ENCODE data around the gene C1QB.
"Not testable (repeated sequence)": the region's sequence is repeated elsewhere in the genome, so short reads cannot be mapped to it uniquely, and the experiment has no call there.

The C1QB gene

GRCh38 chr1:22697980-22698379 lies 44.9 kb downstream of the C1QB start:
- intact Hi-C loops (cut with DNase I; ENCODE audit: low total_unique reads): no loop called here

GRCh38 chr1:22699681-22700520 lies 46.9 kb downstream of the C1QB start:
- no peak for DNase-seq
- TF ChIP-seq CTCF (IDR thresholded peaks at IDR 0.05): no peak
- intact Hi-C loops (cut with DNase I; ENCODE audit: low total_unique reads): loop anchor here (10.0 kb wide), 1 partner anchor 185 kb away; no protein-coding TSS in a partner anchor

More at GRCh38 chr1:22697980-22698379, 44.9 kb downstream of the C1QB start:
- DNase-seq: no peak
- Histone ChIP-seq H3K9me3 (no peaks in the 10 kb centered on the region), H3K27ac (no peak overlapping the region), H3K4me3 (no peak overlapping the region), H3K4me1 (no peaks in the 10 kb centered on the region), H3K27me3 (peaks cover 0 to 9% of the 10 kb centered on the region in 2 donors), H3K36me3 (no peaks in the 10 kb centered on the region)
- TF ChIP-seq CTCF (IDR thresholded peaks at IDR 0.05): no peak

GRCh38 chr1:22702296-22703085 lies 49.5 kb downstream of the C1QB start:
- no peak for TF ChIP-seq CTCF (IDR thresholded peaks at IDR 0.05)
- H3K27me3 ChIP-seq: no peaks in the 10 kb centered on the region
- H3K4me3 ChIP-seq: no peak overlapping the region
- H3K4me1 ChIP-seq: no peaks in the 10 kb centered on the region
- H3K9me3 ChIP-seq: no peaks in the 10 kb centered on the region
- H3K36me3 ChIP-seq: no peaks in the 10 kb centered on the region
- intact Hi-C loops (cut with DNase I; ENCODE audit: low total_unique reads): loop anchor here (10.0 kb wide), 1 partner anchor 182 kb away; no protein-coding TSS in a partner anchor
- no peak for DNase-seq
- no peak overlapping the region for H3K27ac ChIP-seq

More at GRCh38 chr1:22699681-22700520, 46.9 kb downstream of the C1QB start:
- no peak overlapping the region for H3K27ac ChIP-seq
- H3K4me3 ChIP-seq: no peak overlapping the region
- no peaks in the 10 kb centered on the region for H3K4me1 ChIP-seq
- no peaks in the 10 kb centered on the region for H3K9me3 ChIP-seq
- H3K36me3 ChIP-seq: no peaks in the 10 kb centered on the region
- H3K27me3 ChIP-seq: peaks cover 0 to 3% of the 10 kb centered on the region in 2 donors

- H3K27me3 ChIP-seq: peaks cover 0 to 8% of the 10 kb centered on the region in 2 donors
- DNase-seq: peak; percentile 86 to 92
- TF ChIP-seq CTCF (IDR thresholded peaks at IDR 0.05): peak; percentile 91 to 93
- intact Hi-C loops (cut with DNase I; ENCODE audit: low total_unique reads): loop anchor here (10.0 kb wide), 1 partner anchor 180 kb away; no protein-coding TSS in a partner anchor
- H3K4me1 ChIP-seq: peaks cover 0 to 3% (median under 1%) of the 10 kb centered on the region in 4 donors
- H3K27ac ChIP-seq: no peak overlapping the region
- no peaks in the 10 kb centered on the region for H3K9me3 ChIP-seq
- no peaks in the 10 kb centered on the region for H3K36me3 ChIP-seq
- H3K4me3 ChIP-seq: no peak overlapping the region
These were observed 51.5 kb downstream of the C1QB start for GRCh38 chr1:22704440-22705067.

GRCh38 chr1:22705586-22705985 lies 52.5 kb downstream of the C1QB start:
- DNase-seq: no peak
- no peaks in the 10 kb centered on the region for H3K9me3 ChIP-seq
- H3K4me1 ChIP-seq: peaks cover 0 to 12% (median 8%) of the 10 kb centered on the region in 4 donors
- no peak overlapping the region for H3K4me3 ChIP-seq
- no peak for TF ChIP-seq CTCF (IDR thresholded peaks at IDR 0.05)
- peaks cover 0 to 16% of the 10 kb centered on the region in 2 donors for H3K27me3 ChIP-seq
- intact Hi-C loops (cut with DNase I; ENCODE audit: low total_unique reads): loop anchor here (10.0 kb wide), 1 partner anchor 179 kb away; no protein-coding TSS in a partner anchor
- no peak overlapping the region for H3K27ac ChIP-seq
- no peaks in the 10 kb centered on the region for H3K36me3 ChIP-seq

- not testable (repeated sequence) for H3K9me3 ChIP-seq, H3K36me3 ChIP-seq, DNase-seq, H3K27ac ChIP-seq, H3K4me3 ChIP-seq
- peaks cover 0 to 13% (median 9%) of the 10 kb centered on the region in 4 donors for H3K4me1 ChIP-seq
- intact Hi-C loops (cut with DNase I; ENCODE audit: low total_unique reads): loop anchor here (10.0 kb wide), 1 partner anchor 179 kb away; no protein-coding TSS in a partner anchor
- H3K27me3 ChIP-seq: peaks cover 0 to 17% of the 10 kb centered on the region in 2 donors
These were observed 53.1 kb downstream of the C1QB start for GRCh38 chr1:22706100-22706499.
